PC-9 (cell line): ENCODE results near the gene ROPN1B. TPM values are rescaled to one million over a fixed set of nuclear protein-coding genes. Genes with fewer than 3 reads are reported as not detected.
A peak's percentile ranks its signal among the peaks of the same experiment; 100 is the strongest.
"Not testable (repeated sequence)": the region's sequence is repeated elsewhere in the genome, so short reads cannot be mapped to it uniquely, and the experiment has no call there.

ENCODE experiments used
- BruUV-seq: library from RNA; stranded (reverse); fragments of 400-500 nt; replicated peaks from 2 replicates; lab custom pipeline; 2021; lab: Mats Ljungman, UMichigan
- CTCF ChIA-PET: fragments of 300-600 bp; sonication (Branson Sonifier 250); formaldehyde crosslinking; loops from one replicate; lab custom pipeline; 2022; ENCODE audit warnings: antibody characterized with exemption; lab: Charles Lee
- POLR2A ChIA-PET: fragments of 300-600 bp; sonication (Branson Sonifier 250); formaldehyde crosslinking; loops from one replicate; lab custom pipeline; 2022; ENCODE audit warnings: antibody characterized with exemption; ENCODE audit not compliant: unreplicated experiment; lab: Charles Lee
- DNase-seq, 2 experiments: peaks; one replicate each; pipeline versions ENCODE4 v3.0.0 to v3.0.0-alpha.2; 2015 to 2022; ENCODE audit warnings: mixed read lengths in 1 of 2
- H2AFZ ChIP-seq: fragments of 200-600 bp; sonication (generic); 2 replicates; pipeline ENCODE4 v1.8.1; 2017; ENCODE audit warnings: antibody characterized with exemption
- H3F3A ChIP-seq: fragments of 200-600 bp; sonication (generic); 2 replicates; pipeline ENCODE4 v1.8.1; 2017; ENCODE audit warnings: antibody characterized with exemption, mild to moderate bottlenecking, low read depth; ENCODE audit not compliant: insufficient read depth
- H3K27ac ChIP-seq: fragments of 200-600 bp; sonication (generic); 2 replicates; pipeline ENCODE4 v1.6.1; 2016; ENCODE audit warnings: mixed run types
- H3K27me3 ChIP-seq: fragments of 200-600 bp; sonication (generic); 2 replicates; pipeline ENCODE4 v1.6.1; 2016; ENCODE audit warnings: low read depth, mixed run types; ENCODE audit not compliant: insufficient read depth
- H3K36me3 ChIP-seq: fragments of 200-600 bp; sonication (generic); 2 replicates; pipeline ENCODE4 v1.6.1; 2016; ENCODE audit warnings: low read depth, mixed run types
- H3K4me1 ChIP-seq: fragments of 200-600 bp; sonication (generic); replicated peaks from 2 replicates; pipeline ENCODE4 v1.6.1; 2016; ENCODE audit warnings: mixed run types; ENCODE audit not compliant: insufficient read depth
- H3K4me2 ChIP-seq: fragments of 200-600 bp; sonication (generic); 2 replicates; pipeline ENCODE4 v1.6.1; 2017; ENCODE audit warnings: mixed run types
- H3K4me3 ChIP-seq: fragments of 200-600 bp; sonication (generic); 2 replicates; pipeline ENCODE4 v1.6.1; 2016; ENCODE audit warnings: mixed run types
- H3K79me2 ChIP-seq: fragments of 200-600 bp; sonication (generic); 2 replicates; pipeline ENCODE4 v1.6.1; 2017; ENCODE audit warnings: low read depth, mixed run types
- H3K9me2 ChIP-seq: fragments of 200-600 bp; sonication (generic); 2 replicates; pipeline ENCODE4 v1.8.1; 2017; ENCODE audit warnings: mild to moderate bottlenecking; ENCODE audit not compliant: insufficient read depth
- H3K9me3 ChIP-seq: fragments of 200-600 bp; sonication (generic); 2 replicates; pipeline ENCODE4 v1.8.1; 2016; ENCODE audit warnings: low read depth; ENCODE audit not compliant: insufficient read depth
- H4K20me1 ChIP-seq: fragments of 200-600 bp; sonication (generic); 2 replicates; pipeline ENCODE4 v1.8.1; 2017; ENCODE audit not compliant: insufficient read depth
- intact Hi-C: fragments of 100-400 bp; cut with micrococcal nuclease; formaldehyde crosslinking; loops from one replicate; pipeline ENCODE4 v1.10.0; 2022; ENCODE audit not compliant: unreplicated experiment
- total RNA-seq: library from RNA; stranded (reverse); gene quantifications from 2 replicates; pipeline ENCODE4 v1.2.3, GENCODE V29; 2021
- TF ChIP-seq, protein P1 (sequence below): fragments of 200-600 bp; sonication (generic); conservative IDR thresholded peaks from 2 replicates; pipeline ENCODE4 v1.6.1; 2017; ENCODE audit warnings: mixed run types, antibody characterized with exemption, mild to moderate bottlenecking, moderate library complexity

The ROPN1B gene
- total RNA-seq, 1 experiment from 2014 or later: 0.85 TPM

DNA sequence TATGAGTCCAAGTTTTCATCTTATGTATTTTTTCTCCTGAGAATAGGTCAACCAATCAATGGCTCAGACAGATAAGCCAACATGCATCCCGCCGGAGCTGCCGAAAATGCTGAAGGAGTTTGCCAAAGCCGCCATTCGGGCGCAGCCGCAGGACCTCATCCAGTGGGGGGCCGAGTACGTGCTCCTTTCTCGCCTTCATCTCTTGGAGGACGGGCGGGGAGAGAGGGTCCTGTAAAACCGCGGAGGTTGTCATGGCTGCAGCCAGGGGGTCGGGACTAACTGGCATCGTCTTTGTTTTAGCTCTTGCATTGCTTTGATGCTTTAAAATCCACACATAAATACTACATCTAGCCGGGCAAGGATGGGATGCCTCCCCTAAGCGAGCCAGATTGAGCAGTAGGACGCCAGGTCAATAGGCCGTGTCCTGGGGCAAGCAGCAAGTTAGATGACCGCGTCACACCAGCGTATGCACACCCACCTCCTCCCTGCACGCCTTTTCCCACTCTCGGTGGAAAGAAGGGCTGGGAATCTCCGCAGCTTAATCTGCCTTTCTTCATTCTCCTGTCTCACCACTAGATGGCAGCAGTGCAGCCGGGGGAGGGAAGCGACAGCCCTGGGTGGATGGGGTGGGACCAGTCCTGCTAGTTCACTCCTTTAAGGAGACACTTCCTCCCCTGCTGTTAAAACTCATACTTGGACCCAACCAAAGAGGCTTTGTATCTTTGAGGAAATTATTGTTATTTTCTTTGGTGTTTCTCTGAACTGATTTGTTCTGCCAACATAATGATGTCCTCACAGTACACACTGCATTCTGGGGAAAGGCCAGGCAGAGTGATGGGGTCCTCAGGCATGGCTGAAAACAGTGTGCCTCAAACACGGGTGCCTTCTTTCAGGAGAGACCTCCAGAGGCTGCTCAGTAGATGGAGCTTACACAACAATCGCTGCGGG lies 3.3 kb downstream of the ROPN1B start:
- H3F3A ChIP-seq, H3K27me3 ChIP-seq, BruUV-seq, H3K79me2 ChIP-seq, POLR2A ChIA-PET, H3K36me3 ChIP-seq, H3K4me3 ChIP-seq, H3K9me2 ChIP-seq, H4K20me1 ChIP-seq, H2AFZ ChIP-seq, H3K27ac ChIP-seq, CTCF ChIA-PET, H3K9me3 ChIP-seq: not testable (repeated sequence)
- H3K4me1 ChIP-seq: peaks cover 10% of the 10 kb centered on the region
- TF ChIP-seq, protein P1, sequence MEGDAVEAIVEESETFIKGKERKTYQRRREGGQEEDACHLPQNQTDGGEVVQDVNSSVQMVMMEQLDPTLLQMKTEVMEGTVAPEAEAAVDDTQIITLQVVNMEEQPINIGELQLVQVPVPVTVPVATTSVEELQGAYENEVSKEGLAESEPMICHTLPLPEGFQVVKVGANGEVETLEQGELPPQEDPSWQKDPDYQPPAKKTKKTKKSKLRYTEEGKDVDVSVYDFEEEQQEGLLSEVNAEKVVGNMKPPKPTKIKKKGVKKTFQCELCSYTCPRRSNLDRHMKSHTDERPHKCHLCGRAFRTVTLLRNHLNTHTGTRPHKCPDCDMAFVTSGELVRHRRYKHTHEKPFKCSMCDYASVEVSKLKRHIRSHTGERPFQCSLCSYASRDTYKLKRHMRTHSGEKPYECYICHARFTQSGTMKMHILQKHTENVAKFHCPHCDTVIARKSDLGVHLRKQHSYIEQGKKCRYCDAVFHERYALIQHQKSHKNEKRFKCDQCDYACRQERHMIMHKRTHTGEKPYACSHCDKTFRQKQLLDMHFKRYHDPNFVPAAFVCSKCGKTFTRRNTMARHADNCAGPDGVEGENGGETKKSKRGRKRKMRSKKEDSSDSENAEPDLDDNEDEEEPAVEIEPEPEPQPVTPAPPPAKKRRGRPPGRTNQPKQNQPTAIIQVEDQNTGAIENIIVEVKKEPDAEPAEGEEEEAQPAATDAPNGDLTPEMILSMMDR: peak; percentile 81
- DNase-seq: peak in 1 of 2 experiments; percentile 51
- intact Hi-C loops: loop anchor here (5.0 kb wide), 1 partner anchor 415 kb away; no protein-coding TSS in a partner anchor
- H3K4me2 ChIP-seq: peak overlapping the region; percentile 42; the same call in 1 of the 2 replicates

- H3K27ac ChIP-seq, H3K9me3 ChIP-seq, DNase-seq, H4K20me1 ChIP-seq, H3K27me3 ChIP-seq, POLR2A ChIA-PET, H2AFZ ChIP-seq, H3K4me2 ChIP-seq, H3K9me2 ChIP-seq, CTCF ChIA-PET, H3F3A ChIP-seq, H3K4me1 ChIP-seq, H3K79me2 ChIP-seq, BruUV-seq, H3K36me3 ChIP-seq, H3K4me3 ChIP-seq: not testable (repeated sequence)
- intact Hi-C loops: loop anchor here (5.0 kb wide), 1 partner anchor 107 kb away; the partner anchor contains the start of gene SLC41A3
Observed at GRCh38 chr3:125975245-125976002, 6.4 kb downstream of the ROPN1B start.

DNA sequence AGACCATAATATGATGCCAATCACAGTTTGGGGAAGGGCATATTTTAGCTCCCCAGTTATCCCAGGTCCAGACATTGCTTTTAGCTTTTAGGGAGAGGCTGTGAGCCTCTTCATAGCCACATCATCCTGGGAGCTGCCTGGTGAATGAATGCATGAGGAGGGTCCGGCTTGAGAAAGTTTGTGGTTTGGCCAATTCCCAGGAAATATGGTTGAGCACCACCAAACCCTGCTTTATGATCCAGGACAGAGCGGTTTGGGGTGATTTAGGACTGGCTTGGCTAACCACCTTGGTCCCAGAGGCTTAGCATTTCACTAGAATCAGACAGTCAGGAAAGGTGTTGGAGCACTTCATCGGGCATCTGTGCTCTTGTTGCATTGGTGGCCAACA lies 7.0 kb downstream of the ROPN1B start:
- H3F3A ChIP-seq, H3K9me2 ChIP-seq, H3K4me3 ChIP-seq, BruUV-seq, H3K27me3 ChIP-seq, H3K4me1 ChIP-seq, H3K36me3 ChIP-seq, CTCF ChIA-PET, H3K27ac ChIP-seq, H4K20me1 ChIP-seq, H3K79me2 ChIP-seq, POLR2A ChIA-PET, H3K4me2 ChIP-seq, H3K9me3 ChIP-seq, DNase-seq, H2AFZ ChIP-seq: not testable (repeated sequence)
- intact Hi-C loops: loop anchor here (5.0 kb wide), 1 partner anchor 106 kb away; the partner anchor contains the start of gene SLC41A3

DNA sequence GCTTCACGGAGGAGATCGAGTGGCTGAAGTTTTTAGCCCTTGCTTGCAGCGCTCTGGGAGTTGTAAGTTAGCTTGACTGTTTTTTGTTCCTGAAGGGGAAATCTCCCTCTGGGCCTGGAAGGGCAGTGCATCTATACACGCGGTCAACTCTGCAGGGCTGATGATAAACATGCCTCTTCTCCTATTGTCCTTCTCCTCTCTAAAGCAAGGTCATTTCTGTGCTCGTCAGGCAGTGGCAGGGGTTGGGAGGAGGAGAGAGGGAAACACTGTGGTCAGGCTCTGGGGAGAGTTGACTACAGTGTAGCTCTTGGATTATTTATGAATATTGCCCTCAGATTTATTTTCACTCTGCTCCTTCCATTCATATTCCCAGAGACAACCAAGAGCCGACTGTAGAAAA lies 8.1 kb downstream of the ROPN1B start:
- DNase-seq, H3K79me2 ChIP-seq, H3K36me3 ChIP-seq, H3K4me1 ChIP-seq, H4K20me1 ChIP-seq, H3K4me3 ChIP-seq, POLR2A ChIA-PET, H3K27me3 ChIP-seq, CTCF ChIA-PET, H3K4me2 ChIP-seq, H2AFZ ChIP-seq, H3F3A ChIP-seq, H3K9me2 ChIP-seq, H3K9me3 ChIP-seq, H3K27ac ChIP-seq, BruUV-seq: not testable (repeated sequence)
- intact Hi-C loops: loop anchor here (5.0 kb wide), 1 partner anchor 105 kb away; the partner anchor contains the start of gene SLC41A3

DNA sequence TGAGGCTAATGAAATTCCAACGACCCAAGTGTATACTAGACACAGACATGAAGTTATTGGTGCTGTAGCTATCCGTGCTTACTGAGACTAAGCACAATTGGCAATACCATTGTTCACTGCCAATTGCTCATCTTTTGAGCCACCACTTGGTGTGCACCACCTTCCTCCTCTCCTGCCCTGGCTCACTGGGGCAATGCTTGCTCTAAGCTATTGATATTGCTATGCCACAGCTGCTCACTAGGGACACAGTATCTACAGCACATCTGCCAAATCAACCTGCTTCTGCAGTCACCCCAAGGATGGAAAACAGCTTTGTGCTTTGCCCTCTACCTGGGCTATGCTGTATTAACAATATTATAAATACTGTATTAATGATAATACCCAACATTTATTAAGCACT lies 16.0 kb downstream of the ROPN1B start:
- H3K4me1 ChIP-seq, H3F3A ChIP-seq, H3K27ac ChIP-seq, H3K4me3 ChIP-seq, H3K36me3 ChIP-seq, H2AFZ ChIP-seq, H3K4me2 ChIP-seq, H4K20me1 ChIP-seq, DNase-seq, H3K79me2 ChIP-seq, H3K9me2 ChIP-seq, CTCF ChIA-PET, H3K27me3 ChIP-seq, POLR2A ChIA-PET, H3K9me3 ChIP-seq, intact Hi-C loops, BruUV-seq: not testable (repeated sequence)
